K562 (cell line): ENCODE results near the gene FAM177B. TPM values are rescaled to one million over a fixed set of nuclear protein-coding genes. Genes with fewer than 3 reads are reported as not detected.
A peak's percentile ranks its signal among the peaks of the same experiment; 100 is the strongest.

Experiments
- C11orf30 ChIP-seq: fragments of 450-650 bp; IDR thresholded peaks from 2 replicates; pipeline ENCODE4 v1.6.1; 2016; ENCODE audit warnings: low read depth, mild to moderate bottlenecking
- CREBBP ChIP-seq: IDR thresholded peaks from one replicate; pipeline ENCODE4 v1.6.1; 2012; ENCODE audit warnings: low read depth, mild to moderate bottlenecking, control low read depth, inconsistent platforms, low read length
- FOXM1 ChIP-seq, 2 experiments: fragments of 450-650 bp in 1 of 2; sonication (generic) in 1 of 2; formaldehyde crosslinking in 1 of 2; IDR thresholded peaks; 2 replicates each; pipeline versions ENCODE4 v1.6.1 to v1.9.0; 2017 to 2022; ENCODE audit warnings: low read depth in 2 of 2, mild to moderate bottlenecking in 2 of 2, missing genetic modification reagents in 1 of 2, moderate library complexity in 1 of 2
- GABPB2 ChIP-seq: fragments of 250-450 bp; sonication (Bioruptor Pico); conservative IDR thresholded peaks from 2 replicates; pipeline ENCODE4 v1.5.1; 2021; ENCODE audit warnings: mild to moderate bottlenecking
- HDAC3 ChIP-seq: fragments of 450-650 bp; IDR thresholded peaks from 2 replicates; pipeline ENCODE4 v1.6.1; 2018; ENCODE audit warnings: borderline replicate concordance, mild to moderate bottlenecking, moderate library complexity; ENCODE audit not compliant: partially characterized antibody
- KDM4B ChIP-seq, 2 experiments: fragments of 450-650 bp in 1 of 2; sonication (generic) in 1 of 2; IDR thresholded peaks; 2 replicates each; pipeline ENCODE4 v1.6.1; 2016 to 2017; ENCODE audit warnings: borderline replicate concordance in 2 of 2, antibody characterized with exemption in 1 of 2, low read depth in 1 of 2, mild to moderate bottlenecking in 1 of 2
- MTA2 ChIP-seq: fragments of 450-650 bp; IDR thresholded peaks from 2 replicates; pipeline ENCODE4 v1.6.1; 2016; ENCODE audit warnings: low read depth
- MTF1 ChIP-seq: fragments of 250-450 bp; sonication (Bioruptor Pico); IDR thresholded peaks from 2 replicates; pipeline ENCODE4 v1.9.0; 2021; ENCODE audit warnings: moderate library complexity, mild to moderate bottlenecking, inconsistent platforms, borderline replicate concordance
- NCOA4 ChIP-seq: fragments of 450-650 bp; IDR thresholded peaks from 2 replicates; pipeline ENCODE4 v1.6.1; 2018; ENCODE audit warnings: mild to moderate bottlenecking; ENCODE audit not compliant: partially characterized antibody
- NCOR1 ChIP-seq: fragments of 450-650 bp; IDR thresholded peaks from 2 replicates; pipeline ENCODE4 v1.6.1; 2016; ENCODE audit warnings: mild to moderate bottlenecking, moderate library complexity
- NFE2L1 ChIP-seq: fragments of 450-650 bp; IDR thresholded peaks from 2 replicates; pipeline ENCODE4 v1.6.1; 2016; ENCODE audit warnings: missing genetic modification characterization, low read depth, mild to moderate bottlenecking, missing compliant biosample characterization, moderate library complexity, borderline replicate concordance
- NFIC ChIP-seq: fragments of 450-650 bp; IDR thresholded peaks from 2 replicates; pipeline ENCODE4 v1.6.1; 2017; ENCODE audit warnings: mild to moderate bottlenecking, inconsistent platforms
- NFRKB ChIP-seq: fragments of 450-650 bp; IDR thresholded peaks from 2 replicates; pipeline ENCODE4 v1.6.1; 2016; ENCODE audit warnings: low read depth
- NFYB ChIP-seq: IDR thresholded peaks from 2 replicates; pipeline ENCODE4 v1.6.1; 2011; ENCODE audit warnings: mild to moderate bottlenecking, moderate library complexity; ENCODE audit not compliant: insufficient read length; ENCODE audit errors: extremely low read depth
- POLR2H ChIP-seq: IDR thresholded peaks from 2 replicates; pipeline ENCODE4 v1.6.1; 2016; ENCODE audit warnings: missing genetic modification characterization, low read depth, mild to moderate bottlenecking, control low read depth, missing compliant biosample characterization, moderate library complexity
- RBBP5 ChIP-seq: fragments of 200-600 bp; sonication (generic); IDR thresholded peaks from 2 replicates; pipeline ENCODE4 v1.6.1; 2012; ENCODE audit warnings: borderline replicate concordance, mild to moderate bottlenecking, low read length, control low read depth, inconsistent platforms; ENCODE audit not compliant: insufficient read depth, poor library complexity, severe bottlenecking
- SIX5 ChIP-seq, 2 experiments: IDR thresholded peaks; 2 replicates each; pipeline ENCODE4 v1.6.1; 2011; ENCODE audit warnings: low read length in 2 of 2, borderline replicate concordance in 1 of 2, low read depth in 1 of 2, mild to moderate bottlenecking in 1 of 2, moderate library complexity in 1 of 2; ENCODE audit not compliant: insufficient read depth in 1 of 2
- SMARCA5 ChIP-seq: fragments of 450-650 bp; IDR thresholded peaks from 2 replicates; pipeline ENCODE4 v1.6.1; 2016
- SP1 ChIP-seq: sonication (generic); formaldehyde crosslinking; IDR thresholded peaks from 2 replicates; pipeline ENCODE4 v1.8.1; 2022; ENCODE audit warnings: mild to moderate bottlenecking, missing genetic modification reagents
- TSC22D4 ChIP-seq: fragments of 450-650 bp; IDR thresholded peaks from 2 replicates; pipeline ENCODE4 v1.6.1; 2016; ENCODE audit warnings: missing genetic modification characterization, missing biosample characterization, control low read depth
- ZC3H4 ChIP-seq: sonication (generic); formaldehyde crosslinking; IDR thresholded peaks from 2 replicates; pipeline ENCODE4 v1.9.0; 2021; ENCODE audit warnings: missing genetic modification reagents, borderline replicate concordance
- ZNF696 ChIP-seq: fragments of 250-450 bp; sonication (Bioruptor Pico); conservative IDR thresholded peaks from 2 replicates; pipeline ENCODE4 v1.4.0; 2020; ENCODE audit warnings: mild to moderate bottlenecking, moderate library complexity
- ZNF76 ChIP-seq: fragments of 250-450 bp; sonication (Bioruptor Pico); IDR thresholded peaks from 2 replicates; pipeline ENCODE4 v1.4.0; 2020; ENCODE audit warnings: mild to moderate bottlenecking, moderate library complexity, borderline replicate concordance
- ZSCAN29 ChIP-seq: fragments of 450-650 bp; IDR thresholded peaks from 2 replicates; pipeline ENCODE4 v1.6.1; 2017
- polyA plus RNA-seq, 8 experiments: library from polyadenylated mRNA; depleted of rRNA in 4 of 8; stranded (reverse) in 5 of 8; unstranded in 3 of 8; fragments of >200 nt; fragmentation: Nextera tagmentation in 2 of 8; fragmentation: Illumina TruSeq in 1 of 8; extraction: Ambion mirVana in 2 of 8; extraction: Trizol in 1 of 8; gene quantifications; 2 replicates each; pipeline versions ENCODE4 v1.2.1 to v1.2.3, GENCODE V29; 2011 to 2014; ENCODE audit warnings: inconsistent platforms in 1 of 8, missing spikeins in 1 of 8
- total RNA-seq, 7 experiments: library from RNA; depleted of rRNA in 6 of 7; stranded (reverse); fragments of >200 nt in 6 of 7; fragmentation: Illumina TruSeq in 2 of 7; extraction: Trizol in 2 of 7; gene quantifications; 2 replicates each; pipeline versions ENCODE4 v1.2.1 to v1.2.3, GENCODE V29; 2011 to 2021; ENCODE audit warnings: low replicate concordance in 1 of 7
- TF ChIP-seq, protein P1 (sequence below): fragments of 450-650 bp; IDR thresholded peaks from 2 replicates; pipeline ENCODE4 v1.6.1; 2016; ENCODE audit warnings: antibody characterized with exemption
- TF ChIP-seq, protein P2 (sequence below): fragments of 450-650 bp; formaldehyde crosslinking; IDR thresholded peaks from 2 replicates; pipeline ENCODE4 v1.4.0; 2022; ENCODE audit warnings: mild to moderate bottlenecking, moderate library complexity
- TF ChIP-seq, protein P3 (sequence below): fragments of 450-650 bp; conservative IDR thresholded peaks from 2 replicates; pipeline ENCODE4 v1.6.1; 2016; ENCODE audit warnings: missing genetic modification characterization, low read depth, mild to moderate bottlenecking, control low read depth, missing compliant biosample characterization

The FAM177B gene
- total and polyA plus RNA-seq, 9 of the 15 experiments (the other 6 are each of a cell fraction or from before 2014, with no cell fraction given), result not detected

DNA sequence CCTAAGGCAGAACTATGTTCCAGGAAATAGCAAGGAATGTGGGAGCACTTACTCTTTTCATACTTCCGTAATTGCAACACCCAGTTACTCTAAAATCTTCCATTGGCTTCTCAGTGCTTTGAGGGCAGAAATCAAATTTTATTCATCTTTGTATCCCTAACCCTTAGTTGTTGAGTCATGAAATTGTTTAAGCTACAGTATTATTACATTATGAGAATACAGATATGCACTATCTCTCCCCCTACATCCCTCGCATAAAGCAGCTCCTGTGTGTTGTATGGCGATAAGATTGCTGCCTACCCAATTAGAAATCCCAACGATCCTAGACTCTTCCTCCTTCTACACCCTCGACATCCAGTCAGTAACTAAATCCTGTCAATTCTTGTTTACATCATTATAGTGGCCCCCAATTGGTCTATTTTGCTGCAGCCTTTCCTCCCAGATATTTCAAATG is 27.3 kb upstream of the FAM177B start (continued):
- TF ChIP-seq SIX5 (IDR thresholded peaks at IDR 0.05; ENCODE audit: borderline replicate concordance in 1 of 2, insufficient read depth in 1 of 2, low read depth in 1 of 2, low read length in 2 of 2) (no peak), CREBBP (no peak), SMARCA5 (no peak), RBBP5 (no peak), C11orf30 (peak; percentile 80), SP1 (no peak), NFIC (peak; percentile 83), ZC3H4 (CRISPR knock-in tag) (no peak), HDAC3 (peak; percentile 80), NCOA4 (no peak), POLR2H (tag) (no peak), TSC22D4 (tag) (no peak), KDM4B (IDR thresholded peaks at IDR 0.05; ENCODE audit: borderline replicate concordance in 2 of 2, low read depth in 1 of 2) (no peak), NCOR1 (peak; percentile 92), FOXM1 (IDR thresholded peaks at IDR 0.05; ENCODE audit: low read depth) (peak; percentile 83), FOXM1 (CRISPR knock-in tag; IDR thresholded peaks at IDR 0.05; ENCODE audit: low read depth) (no peak), MTA2 (peak; percentile 89), NFRKB (no peak), ZNF76 (CRISPR knock-in tag) (0 out of 2 replicates have a peak, but pooled peaks have one; percentile 23), NFYB (no peak), ZNF696 (CRISPR knock-in tag) (no peak), GABPB2 (CRISPR knock-in tag) (no peak), ZSCAN29 (no peak), MTF1 (no peak), NFE2L1 (tag) (no peak)
- TF ChIP-seq, protein P1, sequence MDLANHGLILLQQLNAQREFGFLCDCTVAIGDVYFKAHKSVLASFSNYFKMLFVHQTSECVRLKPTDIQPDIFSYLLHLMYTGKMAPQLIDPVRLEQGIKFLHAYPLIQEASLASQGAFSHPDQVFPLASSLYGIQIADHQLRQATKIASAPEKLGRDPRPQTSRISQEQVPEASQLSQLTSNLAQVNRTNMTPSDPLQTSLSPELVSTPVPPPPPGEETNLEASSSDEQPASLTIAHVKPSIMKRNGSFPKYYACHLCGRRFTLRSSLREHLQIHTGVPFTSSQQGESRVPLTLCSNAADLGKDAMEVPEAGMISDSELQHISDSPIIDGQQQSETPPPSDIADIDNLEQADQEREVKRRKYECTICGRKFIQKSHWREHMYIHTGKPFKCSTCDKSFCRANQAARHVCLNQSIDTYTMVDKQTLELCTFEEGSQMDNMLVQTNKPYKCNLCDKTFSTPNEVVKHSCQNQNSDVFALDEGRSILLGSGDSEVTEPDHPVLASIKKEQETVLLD, result no peak
- TF ChIP-seq, protein P2, sequence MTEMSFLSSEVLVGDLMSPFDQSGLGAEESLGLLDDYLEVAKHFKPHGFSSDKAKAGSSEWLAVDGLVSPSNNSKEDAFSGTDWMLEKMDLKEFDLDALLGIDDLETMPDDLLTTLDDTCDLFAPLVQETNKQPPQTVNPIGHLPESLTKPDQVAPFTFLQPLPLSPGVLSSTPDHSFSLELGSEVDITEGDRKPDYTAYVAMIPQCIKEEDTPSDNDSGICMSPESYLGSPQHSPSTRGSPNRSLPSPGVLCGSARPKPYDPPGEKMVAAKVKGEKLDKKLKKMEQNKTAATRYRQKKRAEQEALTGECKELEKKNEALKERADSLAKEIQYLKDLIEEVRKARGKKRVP (CRISPR knock-in tag), result no peak
- TF ChIP-seq, protein P3, sequence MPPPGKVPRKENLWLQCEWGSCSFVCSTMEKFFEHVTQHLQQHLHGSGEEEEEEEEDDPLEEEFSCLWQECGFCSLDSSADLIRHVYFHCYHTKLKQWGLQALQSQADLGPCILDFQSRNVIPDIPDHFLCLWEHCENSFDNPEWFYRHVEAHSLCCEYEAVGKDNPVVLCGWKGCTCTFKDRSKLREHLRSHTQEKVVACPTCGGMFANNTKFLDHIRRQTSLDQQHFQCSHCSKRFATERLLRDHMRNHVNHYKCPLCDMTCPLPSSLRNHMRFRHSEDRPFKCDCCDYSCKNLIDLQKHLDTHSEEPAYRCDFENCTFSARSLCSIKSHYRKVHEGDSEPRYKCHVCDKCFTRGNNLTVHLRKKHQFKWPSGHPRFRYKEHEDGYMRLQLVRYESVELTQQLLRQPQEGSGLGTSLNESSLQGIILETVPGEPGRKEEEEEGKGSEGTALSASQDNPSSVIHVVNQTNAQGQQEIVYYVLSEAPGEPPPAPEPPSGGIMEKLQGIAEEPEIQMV (tag), result no peak
